HEK293 (cell line): ENCODE data around the gene PALM.

Experiments used
- CTCF ChIP-seq: fragments of 450-650 bp; formaldehyde crosslinking; IDR thresholded peaks from 2 replicates; pipeline ENCODE4 v1.5.1; 2016; ENCODE audit warnings: missing biosample characterization, missing genetic modification characterization
- GLIS2 ChIP-seq: fragments of 450-650 bp; formaldehyde crosslinking; IDR thresholded peaks from 2 replicates; pipeline ENCODE4 v1.5.1; 2016; ENCODE audit warnings: missing biosample characterization, missing genetic modification characterization
- OVOL3 ChIP-seq: fragments of 450-650 bp; formaldehyde crosslinking; IDR thresholded peaks from 2 replicates; pipeline ENCODE4 v1.5.1; 2016; ENCODE audit warnings: missing biosample characterization, missing genetic modification characterization
- TF ChIP-seq, protein P1 (sequence below): fragments of 450-650 bp; formaldehyde crosslinking; IDR thresholded peaks from 2 replicates; pipeline ENCODE4 v1.5.1; 2016; ENCODE audit warnings: missing biosample characterization, missing genetic modification characterization

- TF ChIP-seq OVOL3 (tag by site-specific recombination) (no peak), CTCF (tag by site-specific recombination) (no peak), GLIS2 (tag by site-specific recombination) (no peak)
- TF ChIP-seq, protein P1, sequence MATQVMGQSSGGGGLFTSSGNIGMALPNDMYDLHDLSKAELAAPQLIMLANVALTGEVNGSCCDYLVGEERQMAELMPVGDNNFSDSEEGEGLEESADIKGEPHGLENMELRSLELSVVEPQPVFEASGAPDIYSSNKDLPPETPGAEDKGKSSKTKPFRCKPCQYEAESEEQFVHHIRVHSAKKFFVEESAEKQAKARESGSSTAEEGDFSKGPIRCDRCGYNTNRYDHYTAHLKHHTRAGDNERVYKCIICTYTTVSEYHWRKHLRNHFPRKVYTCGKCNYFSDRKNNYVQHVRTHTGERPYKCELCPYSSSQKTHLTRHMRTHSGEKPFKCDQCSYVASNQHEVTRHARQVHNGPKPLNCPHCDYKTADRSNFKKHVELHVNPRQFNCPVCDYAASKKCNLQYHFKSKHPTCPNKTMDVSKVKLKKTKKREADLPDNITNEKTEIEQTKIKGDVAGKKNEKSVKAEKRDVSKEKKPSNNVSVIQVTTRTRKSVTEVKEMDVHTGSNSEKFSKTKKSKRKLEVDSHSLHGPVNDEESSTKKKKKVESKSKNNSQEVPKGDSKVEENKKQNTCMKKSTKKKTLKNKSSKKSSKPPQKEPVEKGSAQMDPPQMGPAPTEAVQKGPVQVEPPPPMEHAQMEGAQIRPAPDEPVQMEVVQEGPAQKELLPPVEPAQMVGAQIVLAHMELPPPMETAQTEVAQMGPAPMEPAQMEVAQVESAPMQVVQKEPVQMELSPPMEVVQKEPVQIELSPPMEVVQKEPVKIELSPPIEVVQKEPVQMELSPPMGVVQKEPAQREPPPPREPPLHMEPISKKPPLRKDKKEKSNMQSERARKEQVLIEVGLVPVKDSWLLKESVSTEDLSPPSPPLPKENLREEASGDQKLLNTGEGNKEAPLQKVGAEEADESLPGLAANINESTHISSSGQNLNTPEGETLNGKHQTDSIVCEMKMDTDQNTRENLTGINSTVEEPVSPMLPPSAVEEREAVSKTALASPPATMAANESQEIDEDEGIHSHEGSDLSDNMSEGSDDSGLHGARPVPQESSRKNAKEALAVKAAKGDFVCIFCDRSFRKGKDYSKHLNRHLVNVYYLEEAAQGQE (tag by site-specific recombination): no peak
Measured at GRCh38 chr19:746956-747355, 38.2 kb downstream of the PALM start.
